Activated CD8-positive, alpha-beta memory T cell treated with anti-CD3 and anti-CD28 coated beads for 1 hour (primary cell): Measurements from ENCODE around the gene SPATA2.
A peak's percentile ranks its signal among the peaks of the same experiment; 100 is the strongest.

Experiments
- DNase-seq, 2 donors: peaks; one replicate each; pipeline ENCODE4 v3.0.0-alpha.2; 2020; ENCODE audit warnings: low read depth in 1 of 2; ENCODE audit errors: extremely low read depth in 1 of 2

The SPATA2 gene

DNA sequence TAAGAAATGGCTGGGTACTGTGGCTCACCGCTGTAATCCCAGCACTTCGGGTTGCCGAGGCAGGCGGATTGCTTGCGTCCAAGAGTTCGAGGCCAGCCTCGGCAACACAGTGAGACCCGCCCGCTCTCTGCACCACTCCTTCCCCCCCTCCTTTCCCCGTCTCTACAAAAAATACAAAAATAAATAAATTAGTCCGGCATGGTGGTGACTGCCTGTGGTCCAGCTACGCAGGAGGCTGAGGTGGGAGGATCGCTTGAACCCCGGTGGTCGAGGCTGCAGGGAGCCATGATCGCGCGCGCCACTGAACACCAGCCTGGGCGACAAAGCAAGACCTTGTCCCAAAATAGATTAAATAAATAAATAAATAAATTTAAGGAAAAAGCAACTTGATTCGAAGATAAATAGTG lies 20.4 kb upstream of the SPATA2 start:
- DNase-seq = no peak

DNA sequence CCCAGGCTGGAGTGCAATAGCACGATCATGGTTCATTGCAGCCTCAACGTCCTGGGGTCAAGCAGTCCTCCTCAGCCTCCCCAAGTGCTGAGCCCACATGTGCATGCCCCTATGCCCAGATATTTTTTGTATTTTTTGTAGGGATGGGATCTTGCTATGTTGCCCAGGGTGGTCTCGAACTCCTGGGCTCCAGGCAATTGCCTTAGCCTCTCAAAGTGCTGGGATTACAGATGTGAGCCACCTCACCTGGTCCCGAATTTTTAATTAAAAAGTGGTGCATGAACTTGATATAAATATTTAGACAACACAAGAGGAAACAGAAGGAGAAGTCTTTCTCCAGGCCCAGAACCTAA lies 13.8 kb upstream of the SPATA2 start:
- DNase-seq = no peak

- DNase-seq = peak; percentile 55 to 65
Measured at GRCh38 chr20:49928411-49929141, 13.2 kb upstream of the SPATA2 start.

DNA sequence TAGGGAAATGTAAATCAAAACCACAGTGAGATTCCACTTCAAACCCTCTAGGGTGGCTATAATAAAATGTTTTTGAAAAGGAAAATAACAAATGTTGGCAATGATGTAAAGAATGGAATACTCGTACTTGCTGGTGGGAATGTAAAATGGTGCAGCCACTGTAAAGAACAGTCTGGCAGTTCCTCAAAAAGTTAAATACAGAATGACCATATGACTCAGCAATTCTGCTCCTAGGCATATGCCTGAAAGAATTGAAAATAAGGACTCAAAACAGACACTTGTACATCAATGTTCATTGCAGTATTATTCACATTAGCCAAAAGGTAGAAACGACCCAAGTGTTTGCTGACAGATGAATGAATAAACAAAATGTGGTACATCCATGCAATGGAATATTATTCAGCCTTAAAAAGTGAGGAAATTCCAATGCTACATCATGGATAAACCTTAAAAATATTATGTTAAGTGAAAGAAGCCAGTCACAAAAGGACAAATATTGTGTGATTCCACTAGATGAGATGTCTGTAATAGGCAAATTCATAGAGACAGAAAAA lies 10.6 kb upstream of the SPATA2 start:
- DNase-seq = no peak

- no peak for DNase-seq
Measured at GRCh38 chr20:49924247-49924646, 8.9 kb upstream of the SPATA2 start.

GRCh38 chr20:49919461-49919860 lies 4.1 kb upstream of the SPATA2 start:
- DNase-seq = no peak

DNA sequence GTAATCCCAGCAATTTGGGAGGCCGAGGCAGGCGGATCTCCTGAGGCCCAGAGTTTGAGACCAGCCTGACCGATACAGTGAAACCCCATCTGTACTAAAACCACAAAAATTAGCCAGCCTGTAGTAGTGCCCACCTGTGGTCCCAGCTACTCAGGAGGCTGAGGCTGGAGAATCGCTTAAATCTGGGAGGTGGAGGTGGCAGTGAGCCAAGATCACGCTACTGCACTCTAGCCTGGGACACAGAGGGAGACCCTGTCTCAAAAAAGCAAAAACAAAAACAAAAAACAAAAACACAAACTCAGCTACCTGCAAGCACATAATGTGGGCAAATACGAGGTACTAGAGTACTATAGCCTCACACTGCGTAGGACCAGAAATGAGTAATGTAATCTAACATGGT lies 3.7 kb upstream of the SPATA2 start:
- no peak for DNase-seq

- no peak for DNase-seq
Measured at GRCh38 chr20:49918446-49918845, 3.1 kb upstream of the SPATA2 start.

- DNase-seq = no peak
Measured at GRCh38 chr20:49916146-49917002, 1.0 kb upstream of the SPATA2 start.

DNA sequence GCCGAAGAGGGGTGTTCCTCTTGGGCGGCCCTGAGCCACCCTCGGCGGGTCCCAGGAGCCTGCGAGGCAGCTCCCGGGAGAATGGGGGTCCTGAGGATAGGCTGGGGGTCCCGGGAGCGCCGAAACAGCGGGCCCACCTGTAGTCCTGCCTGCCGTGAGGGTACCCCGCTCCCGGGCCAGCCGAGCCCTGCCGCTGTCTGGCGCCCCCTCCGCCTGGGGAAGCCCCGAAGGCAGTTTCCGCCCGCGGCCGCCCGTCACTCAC lies 280 bp downstream of the SPATA2 start:
- DNase-seq = peak in 1 of 2 donors; percentile 22

GRCh38 chr20:49914310-49915117 lies 815 bp downstream of the SPATA2 start:
- DNase-seq = no peak

DNA sequence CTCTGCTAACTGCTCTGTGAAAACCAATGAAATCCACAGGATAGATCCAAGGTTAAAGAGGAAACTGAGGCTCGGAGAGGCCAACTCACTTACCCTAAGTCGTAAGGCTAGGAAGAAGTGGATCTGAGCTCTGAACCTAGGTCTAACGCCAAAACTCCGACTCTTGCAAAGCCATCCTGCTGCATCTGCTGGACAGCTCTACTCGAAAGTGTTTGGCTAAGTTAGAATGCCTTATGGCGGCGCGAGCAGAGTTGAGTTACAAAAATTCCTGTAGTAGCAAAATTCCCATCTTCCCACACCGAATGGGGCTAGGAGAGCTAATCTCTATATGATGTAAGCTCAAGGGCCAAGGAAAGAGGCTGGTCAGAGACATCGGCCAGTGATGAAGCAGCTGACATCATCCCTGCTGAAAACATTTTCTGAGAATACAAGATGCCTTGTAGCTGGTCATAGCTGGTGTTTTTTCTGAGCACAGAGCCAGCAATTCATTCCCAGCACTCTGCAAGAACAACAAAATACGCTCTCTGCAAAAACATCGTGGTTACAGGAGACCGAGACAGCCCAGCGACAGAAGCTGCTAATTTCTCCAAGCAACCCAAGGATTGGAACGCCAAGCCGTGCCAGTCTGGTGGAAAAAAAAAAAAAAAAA lies 1.8 kb downstream of the SPATA2 start:
- DNase-seq = no peak

DNA sequence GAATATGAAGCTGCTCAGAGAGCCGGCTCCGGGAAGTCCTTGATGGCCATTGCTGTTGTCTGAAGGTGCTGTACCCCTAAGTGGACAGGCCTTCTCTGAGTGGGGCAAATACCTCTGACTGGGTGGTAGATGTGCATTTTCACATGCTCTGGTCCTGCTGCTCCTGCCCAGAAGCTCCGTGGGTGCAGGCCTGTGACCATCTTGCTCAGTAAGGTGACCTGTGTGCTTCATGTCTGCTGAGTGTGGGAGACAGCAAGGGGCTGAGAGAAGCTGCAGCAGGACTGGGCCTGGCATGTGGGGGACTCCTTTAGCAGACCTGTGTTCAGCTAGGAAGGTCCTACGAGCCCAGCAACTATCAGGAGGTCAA lies 5.0 kb downstream of the SPATA2 start:
- no peak for DNase-seq

- no peak for DNase-seq
Measured at GRCh38 chr20:49909499-49910339, 5.6 kb downstream of the SPATA2 start.

DNA sequence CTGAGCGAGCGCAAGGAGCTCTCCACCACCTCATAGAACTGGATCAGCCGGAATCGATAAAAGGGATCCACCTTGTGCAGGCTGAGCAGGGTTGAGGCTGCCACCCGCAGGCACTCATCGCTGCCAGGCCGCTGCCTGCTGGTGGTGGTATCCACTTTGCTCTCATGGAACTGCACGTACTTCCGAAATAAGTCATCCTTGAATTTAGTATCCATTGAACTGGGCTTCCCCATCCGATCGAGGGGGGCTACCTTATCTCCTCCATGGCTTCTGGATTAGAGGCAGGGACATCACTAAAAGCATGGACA lies 7.1 kb downstream of the SPATA2 start:
- no peak for DNase-seq

DNA sequence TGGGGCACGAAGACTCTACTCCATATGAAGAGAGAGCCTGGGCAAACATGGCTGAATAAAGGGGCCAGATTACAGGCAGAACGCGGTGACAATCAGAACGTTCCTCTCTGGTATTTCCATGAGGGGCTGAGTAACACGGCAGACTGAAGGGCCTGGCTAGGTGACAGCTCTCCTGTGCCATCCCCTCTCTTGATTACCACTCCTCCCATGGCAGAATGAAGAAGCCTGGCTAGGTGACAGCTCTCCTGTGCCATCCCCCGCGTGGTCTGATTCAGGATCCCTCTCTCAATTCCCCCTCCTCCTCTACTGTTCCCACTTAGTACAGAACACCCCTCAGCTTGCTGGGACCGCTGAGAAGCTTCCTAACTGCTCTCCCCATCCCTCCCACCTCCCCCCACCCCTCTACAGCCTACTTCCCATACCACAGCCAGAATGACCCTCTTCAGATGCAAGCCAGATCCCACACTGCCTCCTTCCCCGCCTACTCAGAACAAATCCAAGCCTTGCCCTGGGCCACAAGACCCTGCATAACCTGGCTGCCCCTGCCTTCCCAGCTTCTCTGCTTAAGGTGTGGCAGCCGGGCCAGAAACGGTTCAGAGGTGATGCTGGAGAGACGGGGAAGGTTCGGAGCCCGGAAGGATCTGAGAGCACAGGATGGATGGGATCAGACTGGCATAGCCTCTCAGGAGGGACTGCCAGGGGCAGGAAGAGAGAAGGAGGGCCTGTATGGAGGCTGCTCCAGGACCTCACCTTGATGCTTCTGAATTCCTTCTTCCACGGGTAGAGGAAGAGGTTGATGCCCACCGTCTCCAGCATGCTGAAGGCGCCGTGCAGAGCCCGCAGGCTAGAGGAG lies 7.7 kb downstream of the SPATA2 start:
- DNase-seq = no peak

- DNase-seq = no peak
Measured at GRCh38 chr20:49906615-49907154, 8.6 kb downstream of the SPATA2 start.

DNA sequence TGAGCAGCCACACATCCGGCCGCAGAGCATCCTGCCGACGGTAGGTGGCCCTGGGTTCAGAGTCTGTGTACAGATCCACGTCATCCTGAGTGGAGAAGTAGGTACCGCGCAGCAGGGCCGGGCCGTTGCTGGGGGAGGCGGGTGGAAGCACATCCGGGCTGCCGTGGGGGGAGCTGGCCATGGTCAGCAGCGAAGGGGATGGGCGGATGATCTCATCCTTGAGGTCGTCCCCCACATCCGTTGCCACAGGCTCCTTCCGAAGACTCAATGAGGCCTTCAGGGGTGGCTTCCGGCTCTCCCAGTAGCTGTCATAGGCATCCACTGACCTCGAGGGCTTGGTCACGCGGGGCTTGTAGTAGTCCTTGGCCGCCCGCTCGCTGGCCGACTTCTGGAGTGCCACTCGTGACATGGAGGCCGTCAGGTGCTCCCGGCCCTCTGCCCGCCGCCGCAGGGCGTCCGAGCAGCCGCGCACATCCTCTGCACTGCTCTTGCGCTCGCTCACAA lies 9.2 kb downstream of the SPATA2 start:
- no peak for DNase-seq
